ENCODE data around the gene SMC1A.

DNA sequence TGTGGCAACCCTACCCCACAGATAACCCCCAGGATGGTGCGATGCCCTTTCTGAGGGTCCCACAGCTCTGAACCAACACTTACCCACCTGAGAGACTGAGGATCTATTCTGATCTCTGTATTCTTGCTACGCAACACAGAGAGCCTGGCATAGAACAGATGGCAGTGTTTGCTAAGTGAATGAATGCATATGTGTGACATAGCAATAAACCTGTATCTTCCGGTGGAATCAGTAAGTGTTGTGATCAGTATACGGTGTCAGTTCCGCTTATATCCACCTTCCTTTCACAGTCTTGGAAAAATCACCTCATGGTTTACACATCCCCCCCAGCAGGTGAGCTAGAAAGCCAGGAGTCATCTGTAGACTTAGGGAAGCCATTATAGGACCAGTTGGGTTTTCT lies 17.6 kb upstream of the SMC1A start:
- TF ChIP-seq POLR2A (IDR thresholded peaks at IDR 0.05; ENCODE audit: low read length) (no peak), GATA1 (IDR thresholded peaks at IDR 0.05; ENCODE audit: low read depth, low read length) (no peak)
